Keratinocyte (primary cell): ENCODE results near the gene LATS2. TPM values are rescaled to one million over a fixed set of nuclear protein-coding genes. Genes with fewer than 3 reads are reported as not detected.
A peak's percentile ranks its signal among the peaks of the same experiment; 100 is the strongest.

Source experiments
- DNase-seq: peaks from one replicate; pipeline ENCODE4 v3.0.0-alpha.2; 2011; ENCODE audit warnings: low read depth, missing footprints, low spot score
- FAIRE-seq: peaks from 2 replicates; lab custom pipeline; 2011; peaks lifted over from hg19 to GRCh38; lab: Jason Lieb, UNC
- H2AFZ ChIP-seq: 2 replicates; pipeline ENCODE4 v1.6.0; 2012; ENCODE audit warnings: low read length, control low read depth, inconsistent platforms; ENCODE audit not compliant: control insufficient read depth
- H3K27ac ChIP-seq: 2 replicates; pipeline ENCODE4 v1.5.1; 2011; ENCODE audit warnings: low read length; ENCODE audit not compliant: control insufficient read depth, insufficient read depth
- H3K27me3 ChIP-seq: 3 replicates; pipeline ENCODE4 v1.6.0; 2011; ENCODE audit warnings: low read length; ENCODE audit not compliant: control insufficient read depth, insufficient read depth; ENCODE audit errors: extremely low read depth
- H3K36me3 ChIP-seq, 2 experiments: 2 replicates in 1 of 2; 3 replicates in 1 of 2; pipeline ENCODE4 v1.5.1; 2011; ENCODE audit warnings: low read length in 2 of 2, mild to moderate bottlenecking in 1 of 2; ENCODE audit not compliant: control insufficient read depth in 2 of 2, insufficient read depth in 2 of 2; ENCODE audit errors: extremely low read depth in 1 of 2
- H3K4me1 ChIP-seq: 3 replicates; pipeline ENCODE4 v1.5.1; 2011; ENCODE audit warnings: low read length; ENCODE audit not compliant: control insufficient read depth, insufficient read depth; ENCODE audit errors: extremely low read depth
- H3K4me2 ChIP-seq: 3 replicates; pipeline ENCODE4 v1.6.0; 2011; ENCODE audit warnings: low read depth, low read length; ENCODE audit not compliant: control insufficient read depth, insufficient read depth; ENCODE audit errors: extremely low read depth
- H3K4me3 ChIP-seq, 3 experiments: fragments of 200-600 bp in 1 of 3; sonication (generic) in 1 of 3; 2 replicates in 2 of 3; 3 replicates in 1 of 3; pipeline ENCODE4 v1.5.1; 2011 to 2016; ENCODE audit warnings: low read length in 3 of 3, mild to moderate bottlenecking in 3 of 3, control low read depth in 2 of 3, inconsistent platforms in 1 of 3, low read depth in 1 of 3, mixed read lengths in 1 of 3, mixed run types in 1 of 3, moderate library complexity in 1 of 3; ENCODE audit not compliant: control insufficient read depth in 2 of 3, insufficient read depth in 2 of 3; ENCODE audit errors: extremely low read depth in 1 of 3
- H3K79me2 ChIP-seq: 2 replicates; pipeline ENCODE4 v1.6.0; 2012; ENCODE audit warnings: low read length; ENCODE audit not compliant: control insufficient read depth, insufficient read depth
- H3K9ac ChIP-seq: 3 replicates; pipeline ENCODE4 v1.6.0; 2011; ENCODE audit warnings: low read length; ENCODE audit not compliant: control insufficient read depth, insufficient read depth; ENCODE audit errors: extremely low read depth
- H3K9me1 ChIP-seq: 3 replicates; pipeline ENCODE4 v1.6.0; 2011; ENCODE audit warnings: low read length; ENCODE audit not compliant: control insufficient read depth, insufficient read depth; ENCODE audit errors: extremely low read depth
- H3K9me3 ChIP-seq: 2 replicates; pipeline ENCODE4 v1.5.1; 2012; ENCODE audit warnings: low read depth, low read length; ENCODE audit not compliant: control insufficient read depth
- H4K20me1 ChIP-seq: 3 replicates; pipeline ENCODE4 v1.6.0; 2011; ENCODE audit warnings: low read length; ENCODE audit not compliant: control insufficient read depth, insufficient read depth; ENCODE audit errors: extremely low read depth
- CTCF ChIP-seq, 3 experiments: IDR thresholded peaks in 1 of 3; conservative IDR thresholded peaks in 1 of 3; optimal IDR thresholded peaks in 1 of 3; 2 replicates in 2 of 3; 3 replicates in 1 of 3; pipeline versions ENCODE3 to v1.5.1; 2011; ENCODE audit warnings: low read length in 3 of 3, mild to moderate bottlenecking in 3 of 3, moderate library complexity in 2 of 3, control low read depth in 1 of 3, inconsistent platforms in 1 of 3; ENCODE audit not compliant: insufficient read depth in 2 of 3; ENCODE audit errors: extremely low read depth in 1 of 3
- EZH2 ChIP-seq: IDR thresholded peaks from one replicate; pipeline ENCODE4 v1.6.1; 2012; ENCODE audit warnings: inconsistent platforms, mild to moderate bottlenecking, low read length, moderate library complexity
- dilution Hi-C: fragments of 300-500 bp; cut with MboI; formaldehyde crosslinking; loops from one replicate; pipeline ENCODE4 v1.7.0; 2020; ENCODE audit warnings: low sequenced_read_pairs; ENCODE audit not compliant: extremely low pct_ligation_motif_present
- polyA plus RNA-seq, 5 experiments: library from polyadenylated mRNA; depleted of rRNA in 3 of 5; stranded (reverse) in 3 of 5; stranded (forward) in 1 of 5; unstranded in 1 of 5; fragments of >200 nt; gene quantifications; 1 replicate in 1 of 5; 2 replicates in 3 of 5; 3 replicates in 1 of 5; pipeline versions ENCODE4 v1.2.1 to v1.2.3, GENCODE V29; 2011 to 2012; ENCODE audit warnings: missing spikeins in 2 of 5, low read depth in 1 of 5, low replicate concordance in 1 of 5

Gene LATS2
- polyA plus RNA-seq, 1 donor (not counting 4 experiments of a cell fraction or from before 2014, with no cell fraction given), result 6.7 TPM

GRCh38 chr13:21033212-21033840, 28.1 kb downstream of the LATS2 start:
- no peak for TF ChIP-seq CTCF (optimal IDR thresholded peaks at IDR 0.05 in 1 of 3, IDR thresholded peaks at IDR 0.05 in 1 of 3, conservative IDR thresholded peaks at IDR 0.05 in 1 of 3; ENCODE audit: extremely low read depth in 1 of 3, insufficient read depth in 2 of 3, low read length in 3 of 3)
- no peak for TF ChIP-seq EZH2
- Histone ChIP-seq H3K27me3 (no peaks in the 10 kb centered on the region), H2AFZ (no peak overlapping the region), H4K20me1 (peaks cover 15% of the 10 kb centered on the region), H3K9me1 (peaks cover 6% of the 10 kb centered on the region), H3K4me2 (peak overlapping the region; percentile 44), H3K36me3 (peaks cover 0 to 1% of the 10 kb centered on the region in 2 experiments), H3K4me1 (peaks cover 16% of the 10 kb centered on the region), H3K27ac (peak overlapping the region; percentile 25), H3K79me2 (peaks cover 90% of the 10 kb centered on the region), H3K9ac (no peak overlapping the region), H3K4me3 (no peak overlapping the region), H3K9me3 (no peaks in the 10 kb centered on the region)
- FAIRE-seq (peak; percentile 72), DNase-seq (no peak)
- dilution Hi-C loops, result no loop called here

- no peaks in the 10 kb centered on the region for H3K9me3 ChIP-seq
- TF ChIP-seq EZH2, result no peak
- TF ChIP-seq CTCF (optimal IDR thresholded peaks at IDR 0.05 in 1 of 3, IDR thresholded peaks at IDR 0.05 in 1 of 3, conservative IDR thresholded peaks at IDR 0.05 in 1 of 3; ENCODE audit: extremely low read depth in 1 of 3, insufficient read depth in 2 of 3, low read length in 3 of 3), result no peak
- no peak for DNase-seq
- H3K27me3 ChIP-seq, result no peaks in the 10 kb centered on the region
- no peak overlapping the region for H3K9ac ChIP-seq
- peaks cover 16% of the 10 kb centered on the region for H3K4me1 ChIP-seq
- H3K9me1 ChIP-seq, result peaks cover 6% of the 10 kb centered on the region
- peaks cover 15% of the 10 kb centered on the region for H4K20me1 ChIP-seq
- H3K36me3 ChIP-seq, result peaks cover 0 to 1% of the 10 kb centered on the region in 2 experiments
- H2AFZ ChIP-seq, result no peak overlapping the region
- H3K79me2 ChIP-seq, result peaks cover 84% of the 10 kb centered on the region
- H3K4me2 ChIP-seq, result no peak overlapping the region
- no peak for FAIRE-seq
- dilution Hi-C loops, result no loop called here
- no peak overlapping the region for H3K4me3 ChIP-seq
- no peak overlapping the region for H3K27ac ChIP-seq
Measured at GRCh38 chr13:21032656-21033055, 28.7 kb downstream of the LATS2 start.
